HepG2 (cell line): ENCODE data around the gene CREG2. TPM values are rescaled to one million over a fixed set of nuclear protein-coding genes. Genes with fewer than 3 reads are reported as not detected.
A peak's percentile ranks its signal among the peaks of the same experiment; 100 is the strongest.

Source experiments
- HHEX ChIP-seq: IDR thresholded peaks from 2 replicates; pipeline ENCODE4 v1.6.1; 2016; ENCODE audit warnings: control low read depth
- HOXA7 ChIP-seq: sonication (generic); formaldehyde crosslinking; IDR thresholded peaks from 2 replicates; pipeline ENCODE4 v1.8.1; 2022; ENCODE audit warnings: mild to moderate bottlenecking, missing genetic modification reagents, moderate library complexity
- KIAA2018 ChIP-seq: sonication (generic); formaldehyde crosslinking; IDR thresholded peaks from 2 replicates; pipeline ENCODE4 v1.5.0; 2020; ENCODE audit warnings: mild to moderate bottlenecking, missing genetic modification reagents, borderline replicate concordance
- REPIN1 ChIP-seq: sonication (generic); formaldehyde crosslinking; IDR thresholded peaks from 2 replicates; pipeline ENCODE4 v1.8.0; 2022; ENCODE audit warnings: missing genetic modification reagents, low read depth, mild to moderate bottlenecking, borderline replicate concordance
- RXRA ChIP-seq: sonication (generic); formaldehyde crosslinking; IDR thresholded peaks from 2 replicates; pipeline ENCODE4 v1.5.1; 2020; ENCODE audit warnings: missing genetic modification reagents
- SP140L ChIP-seq: sonication (generic); formaldehyde crosslinking; IDR thresholded peaks from 2 replicates; pipeline ENCODE4 v1.4.0; 2020; ENCODE audit warnings: missing genetic modification reagents, borderline replicate concordance
- TSC22D2 ChIP-seq: sonication (generic); formaldehyde crosslinking; IDR thresholded peaks from 2 replicates; pipeline ENCODE4 v1.5.1; 2020; ENCODE audit warnings: missing genetic modification reagents, mild to moderate bottlenecking, borderline replicate concordance
- ZBTB3 ChIP-seq: sonication (generic); formaldehyde crosslinking; IDR thresholded peaks from 2 replicates; pipeline ENCODE4 v1.4.0; 2020; ENCODE audit warnings: low read depth, mild to moderate bottlenecking, moderate library complexity, missing genetic modification reagents, borderline replicate concordance
- ZBTB7A ChIP-seq: sonication (generic); formaldehyde crosslinking; IDR thresholded peaks from 2 replicates; pipeline ENCODE4 v1.8.0; 2022; ENCODE audit warnings: mild to moderate bottlenecking, missing genetic modification reagents
- ZNF343 ChIP-seq: sonication (generic); formaldehyde crosslinking; IDR thresholded peaks from 2 replicates; pipeline ENCODE4 v1.4.0; 2020; ENCODE audit warnings: mild to moderate bottlenecking, missing genetic modification reagents
- ZNF576 ChIP-seq: sonication (generic); formaldehyde crosslinking; IDR thresholded peaks from 2 replicates; pipeline ENCODE4 v1.4.0; 2020; ENCODE audit warnings: mild to moderate bottlenecking, missing genetic modification reagents
- polyA plus RNA-seq, 8 experiments: library from polyadenylated mRNA; depleted of rRNA in 3 of 8; stranded (reverse) in 7 of 8; unstranded in 1 of 8; fragments of >200 nt; fragmentation: Illumina TruSeq in 4 of 8; extraction: Trizol in 4 of 8; gene quantifications; 2 replicates each; pipeline versions ENCODE4 v1.2.1 to v1.2.3, GENCODE V29; 2011 to 2016; ENCODE audit warnings: low read depth in 4 of 8, missing spikeins in 1 of 8, mixed read lengths in 1 of 8; ENCODE audit not compliant: insufficient read depth in 1 of 8
- total RNA-seq, 5 experiments: library from RNA; depleted of rRNA; stranded (reverse); fragments of >200 nt; fragmentation: Illumina TruSeq; extraction: Trizol; gene quantifications; 2 replicates each; pipeline ENCODE4 v1.2.3, GENCODE V29; 2016; ENCODE audit warnings: low read depth in 1 of 5
- TF ChIP-seq, protein P1 (sequence below): IDR thresholded peaks from 2 replicates; pipeline ENCODE4 v1.6.1; 2016; ENCODE audit warnings: low read depth, missing genetic modification reagents, missing compliant biosample characterization
- TF ChIP-seq, protein P2 (sequence below): sonication (generic); formaldehyde crosslinking; IDR thresholded peaks from 2 replicates; pipeline ENCODE4 v1.8.1; 2023; ENCODE audit warnings: mild to moderate bottlenecking, missing genetic modification reagents, borderline replicate concordance

The CREG2 gene
- total and polyA plus RNA-seq, 2 of the 13 experiments (the other 11 are each of a cell fraction or from before 2014, with no cell fraction given): 0.18 to 0.26 TPM

DNA sequence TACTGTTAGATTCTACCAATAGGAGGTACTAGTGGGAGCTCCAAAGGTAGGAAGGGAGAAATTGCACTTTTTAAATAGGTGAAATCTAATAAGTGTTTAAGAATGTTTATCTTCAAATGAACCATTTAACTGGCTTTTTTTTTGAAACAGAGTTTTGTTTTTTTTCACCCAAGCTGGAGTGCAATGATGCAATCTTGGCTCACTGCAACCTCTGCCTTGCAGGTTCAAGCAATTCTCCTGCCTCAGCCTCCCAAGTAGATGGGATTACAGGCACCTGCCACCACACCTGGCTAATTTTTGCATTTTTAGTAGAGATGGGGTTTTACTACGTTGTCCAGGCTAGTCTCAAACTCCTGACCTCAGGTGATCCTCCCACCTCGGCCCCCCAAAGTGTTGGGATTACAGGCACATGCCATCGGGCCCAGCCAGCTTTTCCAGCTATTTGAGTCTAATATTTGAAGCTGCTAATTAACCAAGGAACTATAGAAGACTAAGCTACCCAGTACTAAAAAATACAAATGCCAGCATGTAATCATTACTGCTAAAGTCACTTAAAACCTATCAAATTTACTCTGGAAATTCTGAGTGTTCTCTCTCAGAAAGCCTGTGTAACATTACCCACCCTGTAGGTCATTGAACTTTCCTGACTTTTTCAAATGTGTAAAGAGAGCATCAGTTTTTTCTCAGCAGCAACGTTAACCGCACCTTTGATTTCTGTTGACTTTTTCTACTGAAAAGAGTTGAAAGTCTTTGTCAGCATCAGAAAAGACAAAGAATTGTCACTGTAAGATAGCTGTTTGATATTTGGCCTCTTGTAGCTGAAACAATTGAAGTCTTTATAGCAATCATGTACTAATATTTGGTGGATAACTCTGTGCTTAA is 54.2 kb downstream of the CREG2 start (continued):
- TF ChIP-seq KIAA2018 (CRISPR knock-in tag): no peak
- no peak for TF ChIP-seq ZBTB3 (CRISPR knock-in tag)
- TF ChIP-seq, protein P1, sequence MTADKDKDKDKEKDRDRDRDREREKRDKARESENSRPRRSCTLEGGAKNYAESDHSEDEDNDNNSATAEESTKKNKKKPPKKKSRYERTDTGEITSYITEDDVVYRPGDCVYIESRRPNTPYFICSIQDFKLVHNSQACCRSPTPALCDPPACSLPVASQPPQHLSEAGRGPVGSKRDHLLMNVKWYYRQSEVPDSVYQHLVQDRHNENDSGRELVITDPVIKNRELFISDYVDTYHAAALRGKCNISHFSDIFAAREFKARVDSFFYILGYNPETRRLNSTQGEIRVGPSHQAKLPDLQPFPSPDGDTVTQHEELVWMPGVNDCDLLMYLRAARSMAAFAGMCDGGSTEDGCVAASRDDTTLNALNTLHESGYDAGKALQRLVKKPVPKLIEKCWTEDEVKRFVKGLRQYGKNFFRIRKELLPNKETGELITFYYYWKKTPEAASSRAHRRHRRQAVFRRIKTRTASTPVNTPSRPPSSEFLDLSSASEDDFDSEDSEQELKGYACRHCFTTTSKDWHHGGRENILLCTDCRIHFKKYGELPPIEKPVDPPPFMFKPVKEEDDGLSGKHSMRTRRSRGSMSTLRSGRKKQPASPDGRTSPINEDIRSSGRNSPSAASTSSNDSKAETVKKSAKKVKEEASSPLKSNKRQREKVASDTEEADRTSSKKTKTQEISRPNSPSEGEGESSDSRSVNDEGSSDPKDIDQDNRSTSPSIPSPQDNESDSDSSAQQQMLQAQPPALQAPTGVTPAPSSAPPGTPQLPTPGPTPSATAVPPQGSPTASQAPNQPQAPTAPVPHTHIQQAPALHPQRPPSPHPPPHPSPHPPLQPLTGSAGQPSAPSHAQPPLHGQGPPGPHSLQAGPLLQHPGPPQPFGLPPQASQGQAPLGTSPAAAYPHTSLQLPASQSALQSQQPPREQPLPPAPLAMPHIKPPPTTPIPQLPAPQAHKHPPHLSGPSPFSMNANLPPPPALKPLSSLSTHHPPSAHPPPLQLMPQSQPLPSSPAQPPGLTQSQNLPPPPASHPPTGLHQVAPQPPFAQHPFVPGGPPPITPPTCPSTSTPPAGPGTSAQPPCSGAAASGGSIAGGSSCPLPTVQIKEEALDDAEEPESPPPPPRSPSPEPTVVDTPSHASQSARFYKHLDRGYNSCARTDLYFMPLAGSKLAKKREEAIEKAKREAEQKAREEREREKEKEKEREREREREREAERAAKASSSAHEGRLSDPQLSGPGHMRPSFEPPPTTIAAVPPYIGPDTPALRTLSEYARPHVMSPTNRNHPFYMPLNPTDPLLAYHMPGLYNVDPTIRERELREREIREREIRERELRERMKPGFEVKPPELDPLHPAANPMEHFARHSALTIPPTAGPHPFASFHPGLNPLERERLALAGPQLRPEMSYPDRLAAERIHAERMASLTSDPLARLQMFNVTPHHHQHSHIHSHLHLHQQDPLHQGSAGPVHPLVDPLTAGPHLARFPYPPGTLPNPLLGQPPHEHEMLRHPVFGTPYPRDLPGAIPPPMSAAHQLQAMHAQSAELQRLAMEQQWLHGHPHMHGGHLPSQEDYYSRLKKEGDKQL (CRISPR knock-in tag): peak; percentile 86
- TF ChIP-seq RXRA (CRISPR knock-in tag): peak; percentile 81; the same call in 1 of the 2 replicates
- TF ChIP-seq ZNF343 (CRISPR knock-in tag): no peak
- TF ChIP-seq, protein P2, sequence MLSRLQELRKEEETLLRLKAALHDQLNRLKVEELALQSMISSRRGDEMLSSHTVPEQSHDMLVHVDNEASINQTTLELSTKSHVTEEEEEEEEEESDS (CRISPR knock-in tag): no peak
- TF ChIP-seq ZNF576 (CRISPR knock-in tag): no peak
- TF ChIP-seq SP140L (CRISPR knock-in tag): no peak
- no peak for TF ChIP-seq HHEX (CRISPR knock-in tag)
- no peak for TF ChIP-seq HOXA7 (CRISPR knock-in tag)
- TF ChIP-seq REPIN1 (CRISPR knock-in tag): no peak
- TF ChIP-seq TSC22D2 (CRISPR knock-in tag): no peak
- no peak for TF ChIP-seq ZBTB7A (CRISPR knock-in tag)
